GM19328 (cell line): Measurements from ENCODE around the gene YPEL3.
"Not testable (repeated sequence)": the region's sequence is repeated elsewhere in the genome, so short reads cannot be mapped to it uniquely, and the experiment has no call there.

Experiments
- ATAC-seq: cut with Tn5 transposase; IDR thresholded peaks from one replicate; pipeline ENCODE4 v1.9.1; 2021; ENCODE audit warnings: mild to moderate bottlenecking, moderate library complexity; ENCODE audit not compliant: unreplicated experiment

YPEL3 gene

GRCh38 chr16:30096105-30096861 lies at the start of gene YPEL3:
TSS of gene YPEL3 (minus strand) at chr16:30096213. CDS start at chr16:30095482, 731 bp downstream.
- ATAC-seq, result no peak

GRCh38 chr16:30145657-30146056 lies 49.6 kb upstream of the YPEL3 start:
- no peak for ATAC-seq

- ATAC-seq, result no peak
Observed at GRCh38 chr16:30144917-30145316, 48.9 kb upstream of the YPEL3 start.

GRCh38 chr16:30144017-30144416 lies 48.0 kb upstream of the YPEL3 start:
- ATAC-seq, result no peak

- no peak for ATAC-seq
Observed at GRCh38 chr16:30143347-30143702, 47.3 kb upstream of the YPEL3 start.

- no peak for ATAC-seq
Observed at GRCh38 chr16:30142672-30143346, 46.8 kb upstream of the YPEL3 start.

GRCh38 chr16:30141750-30142149 lies 45.7 kb upstream of the YPEL3 start:
- ATAC-seq, result no peak

GRCh38 chr16:30139583-30140481 lies 43.8 kb upstream of the YPEL3 start:
- ATAC-seq, result no peak

- no peak for ATAC-seq
Observed at GRCh38 chr16:30137897-30138296, 41.9 kb upstream of the YPEL3 start.

- ATAC-seq, result no peak
Observed at GRCh38 chr16:30136971-30137605, 41.1 kb upstream of the YPEL3 start.

GRCh38 chr16:30132591-30132990 lies 36.6 kb upstream of the YPEL3 start:
- ATAC-seq, result no peak

- no peak for ATAC-seq
Observed at GRCh38 chr16:30131869-30132475, 36.0 kb upstream of the YPEL3 start.

GRCh38 chr16:30127993-30128392 lies 32.0 kb upstream of the YPEL3 start:
- ATAC-seq, result no peak

- ATAC-seq, result not testable (repeated sequence)
Observed at GRCh38 chr16:30125690-30126089, 29.7 kb upstream of the YPEL3 start.

GRCh38 chr16:30124985-30125379 lies 29.0 kb upstream of the YPEL3 start:
- ATAC-seq, result no peak

GRCh38 chr16:30122604-30123160 lies 26.7 kb upstream of the YPEL3 start:
- ATAC-seq, result no peak

GRCh38 chr16:30121741-30122571 lies 25.9 kb upstream of the YPEL3 start:
- ATAC-seq, result no peak

- ATAC-seq, result no peak
Observed at GRCh38 chr16:30120340-30121105, 24.5 kb upstream of the YPEL3 start.

GRCh38 chr16:30119428-30119827 lies 23.4 kb upstream of the YPEL3 start:
- ATAC-seq, result no peak
